Body of pancreas (tissue), 4 donors: ENCODE results near the gene UBR7. TPM values are rescaled to one million over a fixed set of nuclear protein-coding genes. Genes with fewer than 3 reads are reported as not detected.

Experiments
- ATAC-seq: fragments of 150-250 bp; one replicate; pipeline ENCODE4 v1.9.1; 2016
- DNase-seq, 4 donors: peaks; one replicate each; pipeline ENCODE4 v3.0.0-alpha.2; 2019
- H3K27ac ChIP-seq, 4 donors: fragments of 200-600 bp; sonication (generic); 1 replicate in 3 of 4; 2 replicates in 1 of 4; pipeline versions ENCODE4 v1.5.1 to v1.6.1; 2016 to 2019; ENCODE audit warnings: mild to moderate bottlenecking in 1 of 4, mixed read lengths in 1 of 4, moderate library complexity in 1 of 4
- H3K27me3 ChIP-seq, 2 donors: fragments of 200-600 bp; sonication (generic); one replicate each; pipeline ENCODE4 v1.6.0; 2016; ENCODE audit warnings: mild to moderate bottlenecking in 1 of 2
- H3K36me3 ChIP-seq, 2 donors: fragments of 200-600 bp; sonication (generic); replicated peaks in 1 of 2; 2 replicates each; pipeline ENCODE4 v1.5.1; 2016; ENCODE audit warnings: low read depth in 2 of 2; ENCODE audit not compliant: insufficient read depth in 1 of 2
- H3K4me1 ChIP-seq: fragments of 200-600 bp; sonication (generic); one replicate; pipeline ENCODE4 v1.6.0; 2016
- H3K4me3 ChIP-seq, 2 donors: fragments of 200-600 bp; sonication (generic); 1 replicate in 1 of 2; 2 replicates in 1 of 2; pipeline ENCODE4 v1.5.1; 2016 to 2019
- H3K9me3 ChIP-seq, 3 donors: fragments of 200-600 bp; sonication (generic); 1 replicate in 2 of 3; 2 replicates in 1 of 3; pipeline ENCODE4 v1.5.1; 2016
- CTCF ChIP-seq, 7 experiments: fragments of 450-650 bp in 4 of 7; fragments of 200-600 bp in 3 of 7; sonication (generic) in 3 of 7; IDR thresholded peaks; one replicate each; pipeline ENCODE4 v1.5.1; 2016 to 2019; ENCODE audit warnings: antibody characterized with exemption in 7 of 7
- POLR2A ChIP-seq, 3 donors: fragments of 450-650 bp; IDR thresholded peaks; one replicate each; pipeline ENCODE4 v1.6.1; 2016; ENCODE audit warnings: antibody characterized with exemption in 3 of 3, mild to moderate bottlenecking in 2 of 3
- WGBS, 2 donors: methylation state at CpG; one replicate each; pipeline ENCODE4 v1.1.5; 2017; 5-methylcytosine and 5-hydroxymethylcytosine counted together
- intact Hi-C: fragments of 100-400 bp; cut with DNase I; formaldehyde crosslinking; loops from one replicate; pipeline ENCODE4 v1.15.1; 2023
- total RNA-seq, 2 donors: library from RNA; depleted of rRNA; stranded (reverse); fragments of >200 nt; gene quantifications; one replicate each; pipeline ENCODE4 v1.1.0, GENCODE V29; 2016

UBR7 gene
- total RNA-seq, 2 donors from 2014 or later, result 4.9 to 17.4 TPM

GRCh38 chr14:93239869-93240677, 33.0 kb downstream of the UBR7 start:
- ATAC-seq, result no peak
- no peak for TF ChIP-seq POLR2A (IDR thresholded peaks at IDR 0.05)
- TF ChIP-seq CTCF (IDR thresholded peaks at IDR 0.05), result no peak
- Histone ChIP-seq H3K27me3 (no peaks in the 10 kb centered on the region), H3K9me3 (no peaks in the 10 kb centered on the region), H3K27ac (no peak overlapping the region), H3K36me3 (peaks cover 0 to 16% of the 10 kb centered on the region in 2 donors), H3K4me1 (peaks cover 6% of the 10 kb centered on the region), H3K4me3 (no peak overlapping the region)
- no peak for DNase-seq
- WGBS, 2 donors, result 91 to 94% methylated on average over 25 of the region's 25 CpGs
- intact Hi-C loops, result loop anchor here (10.0 kb wide), 1 partner anchor 385 kb away; no protein-coding TSS in a partner anchor

GRCh38 chr14:93240678-93241000, 33.6 kb downstream of the UBR7 start:
- no peak for TF ChIP-seq CTCF (IDR thresholded peaks at IDR 0.05)
- TF ChIP-seq POLR2A (IDR thresholded peaks at IDR 0.05), result no peak
- Histone ChIP-seq H3K36me3 (peaks cover 0 to 19% of the 10 kb centered on the region in 2 donors), H3K4me3 (no peak overlapping the region), H3K27me3 (no peaks in the 10 kb centered on the region), H3K4me1 (peaks cover under 1% of the 10 kb centered on the region), H3K27ac (no peak overlapping the region), H3K9me3 (no peaks in the 10 kb centered on the region)
- no peak for DNase-seq
- 80 to 85% methylated on average over 3 of the region's 3 CpGs for WGBS, 2 donors
- intact Hi-C loops, result no loop called here
- no peak for ATAC-seq

- H3K9me3 ChIP-seq, result no peaks in the 10 kb centered on the region
- intact Hi-C loops, result no loop called here
- DNase-seq, result no peak
- no peak for TF ChIP-seq POLR2A (IDR thresholded peaks at IDR 0.05)
- no peak for TF ChIP-seq CTCF (IDR thresholded peaks at IDR 0.05)
- no peaks in the 10 kb centered on the region for H3K4me1 ChIP-seq
- peaks cover 0 to 25% of the 10 kb centered on the region in 2 donors for H3K36me3 ChIP-seq
- no peak overlapping the region for H3K4me3 ChIP-seq
- WGBS, 2 donors, result 84 to 85% methylated on average over 10 of the region's 10 CpGs
- no peaks in the 10 kb centered on the region for H3K27me3 ChIP-seq
- no peak overlapping the region for H3K27ac ChIP-seq
- ATAC-seq, result no peak
Measured at GRCh38 chr14:93245764-93246420, 38.8 kb downstream of the UBR7 start.

- Histone ChIP-seq H3K4me1 (no peaks in the 10 kb centered on the region), H3K4me3 (no peak overlapping the region), H3K27ac (no peak overlapping the region), H3K9me3 (no peaks in the 10 kb centered on the region), H3K27me3 (no peaks in the 10 kb centered on the region), H3K36me3 (peaks cover 0 to 23% of the 10 kb centered on the region in 2 donors)
- TF ChIP-seq CTCF (IDR thresholded peaks at IDR 0.05) (no peak), POLR2A (IDR thresholded peaks at IDR 0.05) (no peak)
- ATAC-seq (no peak), DNase-seq (no peak)
- intact Hi-C loops, result no loop called here
Measured at GRCh38 chr14:93246534-93246933, 39.5 kb downstream of the UBR7 start.
